Measurements from ENCODE around the gene ITIH1.

DNA sequence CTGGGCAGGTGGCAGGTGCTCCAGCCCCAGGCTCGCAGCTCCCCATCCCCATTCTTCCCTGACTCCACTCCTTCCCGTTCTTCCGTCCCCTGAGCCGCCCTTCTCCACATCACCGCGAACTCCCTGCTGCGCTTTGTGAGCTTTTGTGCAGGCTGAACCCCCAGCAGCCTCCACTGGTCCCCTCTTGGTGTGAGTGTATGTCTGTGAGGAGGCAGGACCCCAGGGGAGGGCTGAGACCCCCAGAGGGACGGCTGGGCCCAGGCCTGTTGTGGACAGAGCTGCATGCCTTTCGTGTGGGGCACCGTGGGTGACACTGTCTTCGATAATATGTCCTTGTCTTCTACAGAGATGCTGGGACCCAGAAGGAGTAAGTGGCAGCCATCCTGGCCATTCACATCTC, 9.8 kb downstream of the ITIH1 start:
- TF ChIP-seq, protein P1, sequence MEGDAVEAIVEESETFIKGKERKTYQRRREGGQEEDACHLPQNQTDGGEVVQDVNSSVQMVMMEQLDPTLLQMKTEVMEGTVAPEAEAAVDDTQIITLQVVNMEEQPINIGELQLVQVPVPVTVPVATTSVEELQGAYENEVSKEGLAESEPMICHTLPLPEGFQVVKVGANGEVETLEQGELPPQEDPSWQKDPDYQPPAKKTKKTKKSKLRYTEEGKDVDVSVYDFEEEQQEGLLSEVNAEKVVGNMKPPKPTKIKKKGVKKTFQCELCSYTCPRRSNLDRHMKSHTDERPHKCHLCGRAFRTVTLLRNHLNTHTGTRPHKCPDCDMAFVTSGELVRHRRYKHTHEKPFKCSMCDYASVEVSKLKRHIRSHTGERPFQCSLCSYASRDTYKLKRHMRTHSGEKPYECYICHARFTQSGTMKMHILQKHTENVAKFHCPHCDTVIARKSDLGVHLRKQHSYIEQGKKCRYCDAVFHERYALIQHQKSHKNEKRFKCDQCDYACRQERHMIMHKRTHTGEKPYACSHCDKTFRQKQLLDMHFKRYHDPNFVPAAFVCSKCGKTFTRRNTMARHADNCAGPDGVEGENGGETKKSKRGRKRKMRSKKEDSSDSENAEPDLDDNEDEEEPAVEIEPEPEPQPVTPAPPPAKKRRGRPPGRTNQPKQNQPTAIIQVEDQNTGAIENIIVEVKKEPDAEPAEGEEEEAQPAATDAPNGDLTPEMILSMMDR (IDR thresholded peaks at IDR 0.05; ENCODE audit: insufficient read depth, low read depth, low read length): no peak
- no peak for TF ChIP-seq EZH2 (IDR thresholded peaks at IDR 0.05; ENCODE audit: insufficient read depth, low read length)

Data from astrocyte (in vitro differentiated cells and primary cell).